ENCODE results near the gene BTG3. TPM values are rescaled to one million over a fixed set of nuclear protein-coding genes. Genes with fewer than 3 reads are reported as not detected.
A peak's percentile ranks its signal among the peaks of the same experiment; 100 is the strongest.

The BTG3 gene
- total RNA-seq, 6 experiments from 2014 or later, result 22.3 to 37.4 (median 35.1) TPM

DNA sequence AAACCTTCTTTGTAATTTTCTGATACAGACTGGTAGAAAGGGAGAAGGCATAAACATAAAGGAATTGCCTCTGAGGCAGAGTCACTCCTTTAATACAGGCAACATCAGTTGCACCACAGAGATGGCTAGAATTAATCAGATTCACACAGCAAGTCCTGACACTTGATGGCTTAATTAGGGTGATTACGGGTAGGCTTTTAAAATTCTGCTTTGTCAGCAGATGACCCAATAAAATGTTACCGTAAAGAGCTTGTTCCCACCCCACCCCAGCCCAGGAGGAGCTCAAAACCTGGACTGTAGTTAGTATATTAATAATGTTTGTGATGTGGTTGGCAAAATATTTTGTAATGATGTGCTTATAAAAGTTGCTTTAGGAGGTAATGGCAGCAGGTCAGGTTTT, 9.3 kb upstream of the BTG3 start:
- TF ChIP-seq, protein P1, sequence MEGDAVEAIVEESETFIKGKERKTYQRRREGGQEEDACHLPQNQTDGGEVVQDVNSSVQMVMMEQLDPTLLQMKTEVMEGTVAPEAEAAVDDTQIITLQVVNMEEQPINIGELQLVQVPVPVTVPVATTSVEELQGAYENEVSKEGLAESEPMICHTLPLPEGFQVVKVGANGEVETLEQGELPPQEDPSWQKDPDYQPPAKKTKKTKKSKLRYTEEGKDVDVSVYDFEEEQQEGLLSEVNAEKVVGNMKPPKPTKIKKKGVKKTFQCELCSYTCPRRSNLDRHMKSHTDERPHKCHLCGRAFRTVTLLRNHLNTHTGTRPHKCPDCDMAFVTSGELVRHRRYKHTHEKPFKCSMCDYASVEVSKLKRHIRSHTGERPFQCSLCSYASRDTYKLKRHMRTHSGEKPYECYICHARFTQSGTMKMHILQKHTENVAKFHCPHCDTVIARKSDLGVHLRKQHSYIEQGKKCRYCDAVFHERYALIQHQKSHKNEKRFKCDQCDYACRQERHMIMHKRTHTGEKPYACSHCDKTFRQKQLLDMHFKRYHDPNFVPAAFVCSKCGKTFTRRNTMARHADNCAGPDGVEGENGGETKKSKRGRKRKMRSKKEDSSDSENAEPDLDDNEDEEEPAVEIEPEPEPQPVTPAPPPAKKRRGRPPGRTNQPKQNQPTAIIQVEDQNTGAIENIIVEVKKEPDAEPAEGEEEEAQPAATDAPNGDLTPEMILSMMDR (IDR thresholded peaks at IDR 0.05), result no peak
- H3K9me3 Mint-ChIP-seq, result no peaks in the 10 kb centered on the region
- H3K4me3 Mint-ChIP-seq, result no peak overlapping the region
- no peaks in the 10 kb centered on the region for H3K4me1 Mint-ChIP-seq (ENCODE audit: low read depth)
- DNase-seq, result no peak
- peaks cover 3% of the 10 kb centered on the region for H3K27me3 Mint-ChIP-seq (ENCODE audit: insufficient read depth)
- H3K36me3 Mint-ChIP-seq (ENCODE audit: low read depth), result no peaks in the 10 kb centered on the region
- no peak overlapping the region for H3K27ac Mint-ChIP-seq

DNA sequence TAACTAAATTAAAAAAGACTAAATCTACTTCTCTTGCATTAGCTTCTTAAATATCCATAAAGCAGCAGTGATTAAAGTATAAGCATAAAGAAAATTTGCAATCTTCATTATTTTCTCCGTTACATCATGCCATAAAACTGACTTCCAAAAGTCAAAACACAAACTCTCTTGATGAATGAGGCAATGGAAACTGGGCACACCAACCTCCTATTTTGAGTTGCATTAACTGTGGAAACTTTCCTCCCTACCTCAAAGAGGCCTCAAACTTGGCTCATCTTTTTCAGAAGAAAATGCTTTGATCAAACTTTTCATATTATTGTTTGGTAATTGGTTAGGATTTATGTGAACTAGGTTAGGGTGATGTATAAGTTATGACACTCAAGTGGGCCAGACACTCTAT, 4.1 kb upstream of the BTG3 start:
- no peak for DNase-seq
- TF ChIP-seq, protein P1 (IDR thresholded peaks at IDR 0.05), result no peak
- peaks cover 3% of the 10 kb centered on the region for H3K27me3 Mint-ChIP-seq (ENCODE audit: insufficient read depth)
- H3K27ac Mint-ChIP-seq, result no peak overlapping the region
- no peaks in the 10 kb centered on the region for H3K4me1 Mint-ChIP-seq (ENCODE audit: low read depth)
- no peaks in the 10 kb centered on the region for H3K9me3 Mint-ChIP-seq
- H3K4me3 Mint-ChIP-seq, result no peak overlapping the region
- no peaks in the 10 kb centered on the region for H3K36me3 Mint-ChIP-seq (ENCODE audit: low read depth)

DNA sequence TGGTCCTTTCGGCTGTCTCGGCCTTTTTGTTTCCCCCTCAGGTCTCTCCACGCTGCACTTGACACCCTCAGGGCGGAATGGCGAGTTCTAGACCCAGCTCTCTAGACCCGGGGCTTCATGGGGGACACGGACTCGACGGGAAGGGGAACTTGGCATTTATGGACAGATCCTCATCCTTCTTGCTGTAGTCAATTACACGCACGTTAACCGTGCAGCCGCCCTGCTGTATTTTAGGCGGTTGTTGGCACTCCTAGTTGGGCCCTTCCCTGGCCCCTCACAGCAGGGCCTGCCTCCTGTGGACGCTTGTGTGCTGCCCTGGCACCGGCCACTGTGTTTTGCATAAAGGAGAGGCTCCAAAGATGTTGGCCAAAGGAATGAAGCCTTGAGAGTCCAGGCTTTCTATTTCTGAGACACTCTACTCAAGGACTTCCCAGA, 558 bp upstream of the BTG3 start:
- Mint-ChIP-seq H3K27ac (peak overlapping the region; percentile 53; the same call in 1 of the 2 replicates), H3K27me3 (ENCODE audit: insufficient read depth) (peaks cover 2% of the 10 kb centered on the region), H3K9me3 (no peaks in the 10 kb centered on the region), H3K4me3 (peak overlapping the region; percentile 79), H3K4me1 (ENCODE audit: low read depth) (peaks cover 23% of the 10 kb centered on the region), H3K36me3 (ENCODE audit: low read depth) (peaks cover 17% of the 10 kb centered on the region; the same call in 1 of the 2 replicates)
- DNase-seq, result no peak
- TF ChIP-seq, protein P1 (IDR thresholded peaks at IDR 0.05), result no peak

DNA sequence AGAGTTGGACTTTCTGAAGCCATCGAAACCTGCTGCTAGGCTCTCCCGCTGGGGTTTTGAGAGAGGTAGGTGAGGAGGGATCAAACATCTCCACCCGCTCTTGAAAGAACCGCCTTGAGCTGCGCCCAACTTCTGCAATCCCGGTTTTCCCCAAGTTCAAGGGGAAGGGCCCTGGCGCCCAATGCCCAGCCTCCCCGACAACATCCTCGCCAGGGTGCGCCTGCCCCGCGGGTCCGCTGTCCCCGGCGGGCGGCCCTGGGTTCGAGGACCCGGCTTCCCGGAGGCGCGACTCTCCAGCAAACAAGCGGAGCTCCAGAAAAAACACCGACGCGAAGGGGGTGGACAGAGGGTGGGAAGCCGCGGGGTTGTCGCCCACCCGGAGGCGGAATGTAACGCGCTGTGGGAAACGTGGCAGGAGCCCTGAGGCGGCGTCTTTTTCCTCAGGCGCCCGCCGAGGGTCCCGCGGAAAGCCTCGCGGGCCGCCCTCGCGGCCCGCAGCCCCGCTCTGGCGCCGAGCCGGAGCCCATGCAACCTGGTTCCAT, 607 bp downstream of the BTG3 start:
- Mint-ChIP-seq H3K4me3 (peak overlapping the region; percentile 92), H3K27ac (peak overlapping the region; percentile 95), H3K4me1 (ENCODE audit: low read depth) (peaks cover 29% of the 10 kb centered on the region), H3K9me3 (no peaks in the 10 kb centered on the region), H3K27me3 (ENCODE audit: insufficient read depth) (no peaks in the 10 kb centered on the region; the same call in 1 of the 2 replicates), H3K36me3 (ENCODE audit: low read depth) (peaks cover 23% of the 10 kb centered on the region; the same call in 1 of the 2 replicates)
- DNase-seq, result peak; percentile 4
- TF ChIP-seq, protein P1 (IDR thresholded peaks at IDR 0.05), result no peak

DNA sequence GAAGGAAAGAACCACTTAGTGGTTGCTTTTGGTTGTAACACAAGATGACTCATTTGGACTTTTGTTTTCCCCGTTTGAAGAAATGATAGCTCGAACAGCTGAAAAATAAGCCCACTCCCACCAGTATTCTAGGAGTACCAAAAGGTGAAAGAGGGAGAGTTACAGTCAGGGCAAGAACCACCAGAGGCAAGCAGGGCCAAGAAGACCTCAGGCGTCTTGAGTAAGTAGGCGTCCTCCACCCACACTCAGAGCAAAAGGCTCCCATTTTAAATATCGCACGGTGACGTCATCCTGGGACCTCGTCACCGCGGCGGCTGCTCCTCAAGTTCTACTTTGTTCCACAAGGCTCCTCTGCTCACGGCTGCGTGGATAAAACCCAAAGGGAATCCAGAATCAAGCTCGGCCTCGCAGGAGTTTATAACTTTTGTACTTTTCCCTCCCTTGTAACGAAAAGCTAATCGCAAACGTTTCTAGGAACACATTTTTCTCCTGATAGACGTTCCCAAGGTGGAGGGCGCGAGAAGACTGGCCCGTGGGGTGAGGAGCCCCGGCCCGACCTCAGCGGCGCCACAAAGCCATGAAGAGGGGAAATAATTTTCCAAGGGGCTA, 1.2 kb downstream of the BTG3 start:
- TF ChIP-seq, protein P1 (IDR thresholded peaks at IDR 0.05), result no peak
- Mint-ChIP-seq H3K4me3 (peak overlapping the region; percentile 92), H3K36me3 (ENCODE audit: low read depth) (peaks cover 23% of the 10 kb centered on the region; the same call in 1 of the 2 replicates), H3K4me1 (ENCODE audit: low read depth) (peaks cover 29% of the 10 kb centered on the region), H3K27ac (peak overlapping the region; percentile 95), H3K27me3 (ENCODE audit: insufficient read depth) (no peaks in the 10 kb centered on the region; the same call in 1 of the 2 replicates), H3K9me3 (no peaks in the 10 kb centered on the region)
- DNase-seq, result peak; percentile 79

Measured in HFFc6 (cell line).